ENCODE results near the gene C10orf67. TPM values are rescaled to one million over a fixed set of nuclear protein-coding genes. Genes with fewer than 3 reads are reported as not detected.

Gene C10orf67
- total RNA-seq, 1 donor from 2014 or later: not detected

DNA sequence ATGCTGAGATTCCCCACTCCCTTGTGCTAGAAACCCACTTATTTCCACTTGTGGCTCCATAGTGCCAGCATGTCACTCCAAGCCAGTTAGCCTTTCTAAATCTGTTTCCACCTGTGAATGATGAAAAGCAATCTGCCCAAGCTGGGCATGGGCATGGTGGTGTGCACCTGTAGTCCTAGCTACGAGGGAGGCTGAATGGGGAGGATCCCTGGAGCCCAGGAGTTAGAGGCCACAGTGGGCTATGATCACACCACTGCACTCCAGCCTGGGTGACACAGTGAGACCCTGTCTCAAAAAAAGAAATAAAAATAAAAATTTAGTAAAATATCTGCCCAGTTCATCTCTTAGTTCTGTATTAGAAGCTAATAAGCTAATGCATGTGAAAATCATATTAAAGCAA is 157.4 kb downstream of the C10orf67 start:
- intact Hi-C loops (cut with DNase I): no loop called here
- no peak overlapping the region for H3K4me3 ChIP-seq
- no peaks in the 10 kb centered on the region for H3K4me1 ChIP-seq
- DNase-seq (ENCODE audit: extremely low spot score in 2 of 2): no peak
- H3K27ac ChIP-seq: no peak overlapping the region
- no peaks in the 10 kb centered on the region for H3K27me3 ChIP-seq
- TF ChIP-seq CTCF (IDR thresholded peaks at IDR 0.05) (no peak), POLR2AphosphoS5 (IDR thresholded peaks at IDR 0.05; ENCODE audit: insufficient read depth in 1 of 2, low read depth in 1 of 2) (no peak), POLR2A (IDR thresholded peaks at IDR 0.05) (no peak)
- H3K9me3 ChIP-seq: no peaks in the 10 kb centered on the region
- H3K36me3 ChIP-seq: no peaks in the 10 kb centered on the region

GRCh38 chr10:23186697-23187096 is 157.9 kb downstream of the C10orf67 start:
- no peak overlapping the region for H3K4me3 ChIP-seq
- DNase-seq (ENCODE audit: extremely low spot score in 2 of 2): no peak
- H3K27me3 ChIP-seq: no peaks in the 10 kb centered on the region
- H3K9me3 ChIP-seq: no peaks in the 10 kb centered on the region
- no peaks in the 10 kb centered on the region for H3K36me3 ChIP-seq
- no peak for TF ChIP-seq POLR2AphosphoS5 (IDR thresholded peaks at IDR 0.05; ENCODE audit: insufficient read depth in 1 of 2, low read depth in 1 of 2)
- no peak for TF ChIP-seq POLR2A (IDR thresholded peaks at IDR 0.05)
- no peak for TF ChIP-seq CTCF (IDR thresholded peaks at IDR 0.05)
- intact Hi-C loops (cut with DNase I): no loop called here
- H3K4me1 ChIP-seq: no peaks in the 10 kb centered on the region
- no peak overlapping the region for H3K27ac ChIP-seq

GRCh38 chr10:23186178-23186577 is 158.4 kb downstream of the C10orf67 start:
- Histone ChIP-seq H3K9me3 (no peaks in the 10 kb centered on the region), H3K27me3 (no peaks in the 10 kb centered on the region), H3K27ac (no peak overlapping the region), H3K4me3 (no peak overlapping the region), H3K4me1 (no peaks in the 10 kb centered on the region), H3K36me3 (no peaks in the 10 kb centered on the region)
- TF ChIP-seq POLR2A (IDR thresholded peaks at IDR 0.05) (no peak), CTCF (IDR thresholded peaks at IDR 0.05) (no peak), POLR2AphosphoS5 (IDR thresholded peaks at IDR 0.05; ENCODE audit: insufficient read depth in 1 of 2, low read depth in 1 of 2) (no peak)
- no peak for DNase-seq (ENCODE audit: extremely low spot score in 2 of 2)
- intact Hi-C loops (cut with DNase I): no loop called here

DNA sequence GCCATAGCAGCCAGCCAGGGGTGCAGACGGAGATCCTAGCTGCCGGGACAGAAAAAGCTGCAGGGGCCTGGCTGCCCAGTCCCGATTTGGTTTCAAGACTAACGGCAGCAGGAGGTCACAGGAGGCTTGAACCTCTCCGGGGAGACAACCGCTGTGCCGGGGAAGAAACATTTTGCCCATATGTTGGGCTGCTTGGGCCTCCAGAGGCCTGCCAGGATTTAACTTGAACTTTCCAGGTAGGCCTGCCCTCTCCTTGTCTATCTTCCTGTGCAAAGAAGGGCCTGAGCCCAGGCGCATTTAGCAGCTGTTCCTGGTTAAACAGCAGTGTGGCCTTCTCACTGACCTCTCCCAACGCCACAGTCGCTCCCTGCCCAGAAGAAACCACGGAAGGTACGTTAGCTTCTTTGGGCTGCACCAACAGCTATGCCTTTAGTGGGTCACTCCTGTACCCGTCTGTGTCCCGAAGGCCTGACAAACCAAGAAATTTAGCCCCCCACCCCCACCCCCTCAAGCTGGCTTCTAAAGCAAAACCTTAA is 169.6 kb downstream of the C10orf67 start:
- no peak for DNase-seq (ENCODE audit: extremely low spot score in 2 of 2)
- TF ChIP-seq CTCF (IDR thresholded peaks at IDR 0.05) (no peak), POLR2A (IDR thresholded peaks at IDR 0.05) (no peak), POLR2AphosphoS5 (IDR thresholded peaks at IDR 0.05; ENCODE audit: insufficient read depth in 1 of 2, low read depth in 1 of 2) (no peak)
- peaks cover 10% of the 10 kb centered on the region for H3K4me1 ChIP-seq
- H3K27ac ChIP-seq: no peak overlapping the region
- no peak overlapping the region for H3K4me3 ChIP-seq
- H3K27me3 ChIP-seq: peaks cover 16% of the 10 kb centered on the region
- intact Hi-C loops (cut with DNase I): no loop called here
- H3K9me3 ChIP-seq: no peaks in the 10 kb centered on the region
- H3K36me3 ChIP-seq: no peaks in the 10 kb centered on the region

GRCh38 chr10:23174074-23174976 is 170.3 kb downstream of the C10orf67 start:
- H3K27me3 ChIP-seq: peaks cover 16% of the 10 kb centered on the region

More at GRCh38 chr10:23174074-23174976, 170.3 kb downstream of the C10orf67 start:
- Histone ChIP-seq H3K9me3 (no peaks in the 10 kb centered on the region), H3K36me3 (no peaks in the 10 kb centered on the region), H3K27ac (no peak overlapping the region), H3K4me3 (no peak overlapping the region), H3K4me1 (peaks cover 10% of the 10 kb centered on the region)
- no peak for TF ChIP-seq POLR2A (IDR thresholded peaks at IDR 0.05)
- TF ChIP-seq POLR2AphosphoS5 (IDR thresholded peaks at IDR 0.05; ENCODE audit: insufficient read depth in 1 of 2, low read depth in 1 of 2): no peak
- no peak for TF ChIP-seq CTCF (IDR thresholded peaks at IDR 0.05)
- intact Hi-C loops (cut with DNase I): no loop called here
- DNase-seq (ENCODE audit: extremely low spot score in 2 of 2): no peak
